Breast epithelium (tissue), 4 donors: ENCODE data around the gene RMI1. TPM values are rescaled to one million over a fixed set of nuclear protein-coding genes. Genes with fewer than 3 reads are reported as not detected.

Source experiments
- DNase-seq, 2 donors: peaks; one replicate each; pipeline ENCODE4 v3.0.0-alpha.2; 2019; ENCODE audit warnings: low spot score in 2 of 2
- H3K27ac ChIP-seq, 2 donors: fragments of 200-600 bp; sonication (generic) in 1 of 2; one replicate each; pipeline ENCODE4 v1.5.1; 2016 to 2019; ENCODE audit warnings: mild to moderate bottlenecking in 1 of 2
- H3K27me3 ChIP-seq, 2 donors: fragments of 200-600 bp; sonication (generic) in 1 of 2; one replicate each; pipeline versions ENCODE4 v1.5.1 to v1.6.0; 2017 to 2019; ENCODE audit warnings: control low read depth in 1 of 2, mild to moderate bottlenecking in 1 of 2
- H3K36me3 ChIP-seq: fragments of 200-600 bp; one replicate; pipeline ENCODE4 v1.5.1; 2019
- H3K4me1 ChIP-seq, 2 donors: fragments of 200-600 bp; sonication (generic); one replicate each; pipeline ENCODE4 v1.5.1; 2016 to 2019; ENCODE audit warnings: control low read depth in 1 of 2
- H3K4me3 ChIP-seq, 3 donors: fragments of 200-600 bp; sonication (generic); 1 replicate in 2 of 3; 2 replicates in 1 of 3; pipeline ENCODE4 v1.5.1; 2016 to 2019; ENCODE audit warnings: mild to moderate bottlenecking in 3 of 3, moderate library complexity in 2 of 3
- H3K9me3 ChIP-seq, 2 donors: fragments of 200-600 bp; sonication (generic) in 1 of 2; one replicate each; pipeline ENCODE4 v1.5.1; 2016 to 2019; ENCODE audit warnings: control low read depth in 1 of 2
- POLR2A ChIP-seq: fragments of 450-650 bp; IDR thresholded peaks from one replicate; pipeline ENCODE4 v1.6.1; 2016; ENCODE audit warnings: antibody characterized with exemption, mild to moderate bottlenecking, moderate library complexity
- POLR2AphosphoS5 ChIP-seq, 3 donors: sonication (generic); formaldehyde crosslinking; IDR thresholded peaks; one replicate each; pipeline ENCODE4 v1.6.1; 2017; ENCODE audit warnings: antibody characterized with exemption in 3 of 3
- intact Hi-C: fragments of 100-400 bp; cut with DNase I; formaldehyde crosslinking; loops from one replicate; pipeline ENCODE4 v1.15.1; 2023; ENCODE audit warnings: low total_unique reads
- total RNA-seq, 3 donors: library from RNA; depleted of rRNA; stranded (reverse); fragments of >200 nt; gene quantifications; one replicate each; pipeline ENCODE4 v1.1.0, GENCODE V29; 2016
- TF ChIP-seq, protein P1 (sequence below), 3 donors: fragments of 450-650 bp; IDR thresholded peaks; one replicate each; pipeline ENCODE4 v1.5.1; 2016 to 2017; ENCODE audit warnings: antibody characterized with exemption in 3 of 3, mild to moderate bottlenecking in 3 of 3, moderate library complexity in 3 of 3

RMI1 gene
- total RNA-seq, 3 donors from 2014 or later: 3.7 to 6.2 (median 6.1) TPM

- peaks cover 4% of the 10 kb centered on the region for H3K36me3 ChIP-seq
- no peak for DNase-seq
- no peak overlapping the region for H3K4me3 ChIP-seq
- intact Hi-C loops: no loop called here
- H3K27ac ChIP-seq: no peak overlapping the region
- no peaks in the 10 kb centered on the region for H3K4me1 ChIP-seq
- TF ChIP-seq POLR2AphosphoS5 (IDR thresholded peaks at IDR 0.05): no peak
- no peak for TF ChIP-seq POLR2A
- TF ChIP-seq, protein P1, sequence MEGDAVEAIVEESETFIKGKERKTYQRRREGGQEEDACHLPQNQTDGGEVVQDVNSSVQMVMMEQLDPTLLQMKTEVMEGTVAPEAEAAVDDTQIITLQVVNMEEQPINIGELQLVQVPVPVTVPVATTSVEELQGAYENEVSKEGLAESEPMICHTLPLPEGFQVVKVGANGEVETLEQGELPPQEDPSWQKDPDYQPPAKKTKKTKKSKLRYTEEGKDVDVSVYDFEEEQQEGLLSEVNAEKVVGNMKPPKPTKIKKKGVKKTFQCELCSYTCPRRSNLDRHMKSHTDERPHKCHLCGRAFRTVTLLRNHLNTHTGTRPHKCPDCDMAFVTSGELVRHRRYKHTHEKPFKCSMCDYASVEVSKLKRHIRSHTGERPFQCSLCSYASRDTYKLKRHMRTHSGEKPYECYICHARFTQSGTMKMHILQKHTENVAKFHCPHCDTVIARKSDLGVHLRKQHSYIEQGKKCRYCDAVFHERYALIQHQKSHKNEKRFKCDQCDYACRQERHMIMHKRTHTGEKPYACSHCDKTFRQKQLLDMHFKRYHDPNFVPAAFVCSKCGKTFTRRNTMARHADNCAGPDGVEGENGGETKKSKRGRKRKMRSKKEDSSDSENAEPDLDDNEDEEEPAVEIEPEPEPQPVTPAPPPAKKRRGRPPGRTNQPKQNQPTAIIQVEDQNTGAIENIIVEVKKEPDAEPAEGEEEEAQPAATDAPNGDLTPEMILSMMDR (IDR thresholded peaks at IDR 0.05): no peak
- no peaks in the 10 kb centered on the region for H3K27me3 ChIP-seq
- no peaks in the 10 kb centered on the region for H3K9me3 ChIP-seq
These were observed 14.4 kb upstream of the RMI1 start for GRCh38 chr9:83966209-83966582.

DNA sequence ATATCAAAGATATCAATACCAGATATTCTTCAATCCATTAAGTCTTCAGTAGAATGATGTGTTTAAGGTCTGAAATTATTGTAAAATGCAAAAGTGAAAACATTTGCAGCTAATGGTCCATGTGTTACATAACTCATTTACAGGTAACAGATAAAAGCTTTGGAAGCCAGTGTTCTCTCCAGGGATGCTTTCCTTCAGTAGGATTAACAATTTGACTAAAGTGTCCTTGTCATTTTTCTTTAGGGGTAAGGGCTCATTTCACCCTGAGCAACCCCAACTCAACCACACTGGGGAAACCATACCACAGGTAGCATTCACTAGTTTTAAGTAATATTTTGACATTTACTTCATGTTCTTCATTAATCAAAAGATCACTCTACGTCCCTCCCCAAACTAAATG is 13.5 kb upstream of the RMI1 start:
- intact Hi-C loops: no loop called here
- Histone ChIP-seq H3K4me1 (no peaks in the 10 kb centered on the region), H3K27ac (no peak overlapping the region), H3K27me3 (no peaks in the 10 kb centered on the region), H3K9me3 (no peaks in the 10 kb centered on the region), H3K36me3 (peaks cover 4% of the 10 kb centered on the region), H3K4me3 (no peak overlapping the region)
- DNase-seq: no peak
- TF ChIP-seq, protein P1 (IDR thresholded peaks at IDR 0.05): no peak
- TF ChIP-seq POLR2AphosphoS5 (IDR thresholded peaks at IDR 0.05) (no peak), POLR2A (no peak)

DNA sequence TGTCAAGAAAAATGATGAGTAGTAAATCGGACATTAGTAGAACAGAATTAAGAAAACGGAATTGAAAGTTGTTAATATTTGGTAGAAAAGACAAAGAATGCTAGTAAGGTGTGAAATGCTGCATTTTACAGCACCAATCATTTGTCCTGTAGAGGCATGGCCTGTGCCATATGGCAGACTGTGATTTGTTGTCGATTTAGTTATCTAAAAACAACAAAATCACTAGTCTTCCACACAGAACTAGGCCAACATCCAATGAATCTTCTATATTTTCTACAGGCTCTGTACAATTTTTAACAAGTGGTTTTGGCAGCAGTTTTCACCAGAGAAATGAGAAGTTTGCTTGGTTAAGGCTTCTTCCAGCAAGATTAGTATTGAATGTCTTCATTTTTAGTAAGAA is 11.0 kb upstream of the RMI1 start:
- Histone ChIP-seq H3K27ac (no peak overlapping the region), H3K36me3 (peaks cover 9% of the 10 kb centered on the region), H3K4me3 (no peak overlapping the region), H3K4me1 (no peaks in the 10 kb centered on the region), H3K27me3 (no peaks in the 10 kb centered on the region), H3K9me3 (no peaks in the 10 kb centered on the region)
- TF ChIP-seq POLR2AphosphoS5 (IDR thresholded peaks at IDR 0.05): no peak
- TF ChIP-seq, protein P1 (IDR thresholded peaks at IDR 0.05): no peak
- TF ChIP-seq POLR2A: no peak
- DNase-seq: no peak
- intact Hi-C loops: no loop called here

GRCh38 chr9:83971485-83971884 is 9.1 kb upstream of the RMI1 start:
- intact Hi-C loops: no loop called here
- no peak overlapping the region for H3K4me3 ChIP-seq
- H3K36me3 ChIP-seq: peaks cover 14% of the 10 kb centered on the region
- no peak for DNase-seq
- H3K27ac ChIP-seq: no peak overlapping the region
- H3K27me3 ChIP-seq: no peaks in the 10 kb centered on the region
- no peaks in the 10 kb centered on the region for H3K9me3 ChIP-seq
- TF ChIP-seq POLR2AphosphoS5 (IDR thresholded peaks at IDR 0.05) (no peak), POLR2A (no peak)
- TF ChIP-seq, protein P1 (IDR thresholded peaks at IDR 0.05): no peak
- H3K4me1 ChIP-seq: peaks cover 0 to 5% of the 10 kb centered on the region in 2 donors

GRCh38 chr9:83972286-83972685 is 8.3 kb upstream of the RMI1 start:
- Histone ChIP-seq H3K36me3 (peaks cover 15% of the 10 kb centered on the region), H3K4me1 (peaks cover 0 to 10% of the 10 kb centered on the region in 2 donors), H3K27ac (no peak overlapping the region), H3K4me3 (no peak overlapping the region), H3K27me3 (no peaks in the 10 kb centered on the region), H3K9me3 (no peaks in the 10 kb centered on the region)
- DNase-seq: no peak
- intact Hi-C loops: no loop called here
- TF ChIP-seq, protein P1 (IDR thresholded peaks at IDR 0.05): no peak
- TF ChIP-seq POLR2AphosphoS5 (IDR thresholded peaks at IDR 0.05) (no peak), POLR2A (no peak)
